ENCODE results near the gene CYP11A1.

DNA sequence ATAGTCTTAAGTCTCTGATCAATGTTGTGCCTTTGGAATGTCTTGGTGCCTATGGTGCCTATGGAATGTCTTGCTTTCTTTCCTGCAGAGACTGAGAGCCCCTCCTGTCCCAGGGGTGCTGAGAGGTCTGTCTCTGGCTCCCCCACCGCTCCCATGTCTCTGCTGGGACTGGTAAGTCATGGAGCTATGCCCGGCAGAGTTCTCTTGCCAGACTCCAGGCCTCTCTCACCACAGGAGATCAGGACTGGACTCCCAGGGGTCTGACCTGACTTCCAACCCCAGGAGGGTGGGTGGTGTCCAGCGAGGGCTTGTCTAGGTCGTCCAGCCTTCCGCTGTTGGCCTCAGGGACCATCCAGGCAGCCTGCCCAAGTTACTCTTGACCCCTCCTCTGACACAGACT is 14.0 kb upstream of the CYP11A1 start:
- no peak for TF ChIP-seq CTCF (IDR thresholded peaks at IDR 0.05; ENCODE audit: low read length)
- no peak for TF ChIP-seq EZH2phosphoT487 (IDR thresholded peaks at IDR 0.05; ENCODE audit: low read length)

Data from MM.1S (cell line).